HepG2 (cell line): ENCODE measurements around the gene KAT6B. TPM values are rescaled to one million over a fixed set of nuclear protein-coding genes. Genes with fewer than 3 reads are reported as not detected.

Experiments used
- ATAC-seq: fragments of 200-7000 bp; cut with Tn5 transposase; 3 replicates; pipeline ENCODE4 v1.9.1; 2020; ENCODE audit warnings: mild to moderate bottlenecking, moderate library complexity
- BruUV-seq: library from RNA; stranded (reverse); fragments of 400-500 nt; replicated peaks from 2 replicates; lab custom pipeline; 2021; lab: Mats Ljungman, UMichigan
- CTCF ChIA-PET: fragments of 300-600 bp; formaldehyde crosslinking; extraction: SDS; loops from one replicate; lab custom pipeline; 2021; ENCODE audit warnings: low total read pairs, inconsistent platforms, low intra/inter-chr PET ratio; lab: Yijun Ruan, JAX
- POLR2A ChIA-PET: fragments of 350-600 bp; sonication (Branson Sonifier 250); formaldehyde crosslinking; loops from one replicate; lab custom pipeline; 2020; ENCODE audit warnings: antibody characterized with exemption, inconsistent platforms; lab: Yijun Ruan, JAX
- DNase-seq: peaks from one replicate; pipeline ENCODE4 v3.0.0-alpha.2; 2015; ENCODE audit warnings: low spot score
- FAIRE-seq: peaks from 3 replicates; lab custom pipeline; 2011; peaks lifted over from hg19 to GRCh38; lab: Jason Lieb, UNC
- H2AFZ ChIP-seq: one replicate; pipeline ENCODE4 v1.6.1; 2011; ENCODE audit warnings: low read length, inconsistent platforms
- H3K27ac ChIP-seq: fragments of 300-600 bp; 3 replicates; pipeline ENCODE4 v1.8.0; 2011; ENCODE audit warnings: mixed run types, mild to moderate bottlenecking, mixed read lengths, low read length, inconsistent platforms; ENCODE audit not compliant: insufficient read depth; ENCODE audit errors: extremely low read length
- H3K27me3 ChIP-seq, 2 experiments: fragments of 200-600 bp in 1 of 2; 2 replicates in 1 of 2; 3 replicates in 1 of 2; pipeline versions ENCODE4 v1.6.0 to v1.8.0; 2011; ENCODE audit warnings: low read length in 2 of 2, mild to moderate bottlenecking in 2 of 2, moderate library complexity in 2 of 2, inconsistent platforms in 1 of 2; ENCODE audit not compliant: insufficient read depth in 2 of 2, control insufficient read depth in 1 of 2
- H3K36me3 ChIP-seq, 2 experiments: fragments of 200-600 bp in 1 of 2; replicated peaks in 1 of 2; 2 replicates in 1 of 2; 3 replicates in 1 of 2; pipeline versions ENCODE4 v1.5.1 to v1.8.0; 2011; ENCODE audit warnings: low read length in 2 of 2, inconsistent platforms in 1 of 2; ENCODE audit not compliant: insufficient read depth in 2 of 2, control insufficient read depth in 1 of 2
- H3K4me1 ChIP-seq: 2 replicates; pipeline ENCODE4 v1.5.1; 2012; ENCODE audit warnings: low read length, inconsistent platforms; ENCODE audit not compliant: insufficient read depth
- H3K4me2 ChIP-seq: 2 replicates; pipeline ENCODE4 v1.6.0; 2011; ENCODE audit warnings: low read depth, low read length, inconsistent platforms
- H3K4me3 ChIP-seq, 3 experiments: fragments of 200-600 bp in 1 of 3; sonication (generic), shearing (Covaris generic) in 1 of 3; replicated peaks in 1 of 3; 2 replicates each; pipeline ENCODE4 v1.5.1; 2011 to 2016; ENCODE audit warnings: low read length in 3 of 3, inconsistent platforms in 2 of 3, low read depth in 2 of 3, mild to moderate bottlenecking in 2 of 3, control low read depth in 1 of 3, mixed read lengths in 1 of 3; ENCODE audit not compliant: insufficient read depth in 1 of 3
- H3K79me2 ChIP-seq: one replicate; pipeline ENCODE4 v1.6.1; 2011; ENCODE audit warnings: low read length, inconsistent platforms; ENCODE audit not compliant: insufficient read depth
- H3K9ac ChIP-seq: 2 replicates; pipeline ENCODE4 v1.6.0; 2011; ENCODE audit warnings: mild to moderate bottlenecking, low read depth, low read length, inconsistent platforms; ENCODE audit not compliant: insufficient read depth
- H3K9me3 ChIP-seq: 2 replicates; pipeline ENCODE4 v1.5.1; 2012; ENCODE audit warnings: mild to moderate bottlenecking, low read length
- H4K20me1 ChIP-seq: 2 replicates; pipeline ENCODE4 v1.6.0; 2011; ENCODE audit warnings: inconsistent platforms, mild to moderate bottlenecking, low read length, moderate library complexity; ENCODE audit not compliant: insufficient read depth
- AHR ChIP-seq: IDR thresholded peaks from 2 replicates; pipeline ENCODE4 v1.6.1; 2018; ENCODE audit warnings: missing genetic modification reagents, missing compliant biosample characterization
- ATRX ChIP-seq: sonication (generic); formaldehyde crosslinking; IDR thresholded peaks from 2 replicates; pipeline ENCODE4 v1.4.0; 2020; ENCODE audit warnings: missing genetic modification reagents, borderline replicate concordance
- ESRRA ChIP-seq: sonication (generic); formaldehyde crosslinking; IDR thresholded peaks from 2 replicates; pipeline ENCODE4 v1.5.1; 2020; ENCODE audit warnings: mild to moderate bottlenecking, low read depth, missing genetic modification reagents
- GABPA ChIP-seq, 2 experiments: IDR thresholded peaks; 2 replicates each; pipeline ENCODE4 v1.6.1; 2011 to 2016; ENCODE audit warnings: low read depth in 2 of 2, low read length in 1 of 2, missing biosample characterization in 1 of 2, missing genetic modification characterization in 1 of 2
- MYC ChIP-seq: sonication (generic); formaldehyde crosslinking; IDR thresholded peaks from 2 replicates; pipeline ENCODE4 v1.9.0; 2021; ENCODE audit warnings: missing genetic modification reagents, borderline replicate concordance
- RORA ChIP-seq: sonication (generic); formaldehyde crosslinking; IDR thresholded peaks from 2 replicates; pipeline ENCODE4 v1.5.0; 2020; ENCODE audit warnings: mild to moderate bottlenecking, missing genetic modification reagents, moderate library complexity
- SKI ChIP-seq: fragments of 450-650 bp; IDR thresholded peaks from one replicate; pipeline ENCODE4 v1.6.1; 2018; ENCODE audit warnings: mild to moderate bottlenecking; ENCODE audit not compliant: partially characterized antibody
- TCF12 ChIP-seq, 2 experiments: fragments of 450-650 bp in 1 of 2; sonication (generic) in 1 of 2; formaldehyde crosslinking in 1 of 2; IDR thresholded peaks; 2 replicates each; pipeline versions ENCODE4 v1.6.1 to v1.8.0; 2017 to 2022; ENCODE audit warnings: antibody characterized with exemption in 1 of 2, mild to moderate bottlenecking in 1 of 2, missing genetic modification reagents in 1 of 2, moderate library complexity in 1 of 2
- YY1 ChIP-seq: IDR thresholded peaks from 2 replicates; pipeline ENCODE4 v1.6.1; 2011; ENCODE audit warnings: low read length, low read depth, moderate library complexity, mild to moderate bottlenecking; ENCODE audit not compliant: insufficient read depth, insufficient replicate concordance
- ZBTB38 ChIP-seq: sonication (generic); formaldehyde crosslinking; IDR thresholded peaks from 2 replicates; pipeline ENCODE4 v1.5.1; 2020; ENCODE audit warnings: mild to moderate bottlenecking, missing genetic modification reagents
- ZNF296 ChIP-seq: sonication (generic); formaldehyde crosslinking; conservative IDR thresholded peaks from 2 replicates; pipeline ENCODE4 v1.5.0; 2020; ENCODE audit warnings: mild to moderate bottlenecking, missing genetic modification reagents
- ZNF333 ChIP-seq: sonication (generic); formaldehyde crosslinking; IDR thresholded peaks from 2 replicates; pipeline ENCODE4 v1.4.0; 2020; ENCODE audit warnings: mild to moderate bottlenecking, missing genetic modification reagents, borderline replicate concordance
- ZNF34 ChIP-seq: sonication (generic); formaldehyde crosslinking; IDR thresholded peaks from 2 replicates; pipeline ENCODE4 v1.4.0; 2020; ENCODE audit warnings: mild to moderate bottlenecking, missing genetic modification reagents, borderline replicate concordance
- ZNF441 ChIP-seq: sonication (generic); formaldehyde crosslinking; IDR thresholded peaks from 2 replicates; pipeline ENCODE4 v1.7.0; 2021; ENCODE audit warnings: missing genetic modification reagents, borderline replicate concordance
- ZNF709 ChIP-seq: sonication (generic); formaldehyde crosslinking; IDR thresholded peaks from 2 replicates; pipeline ENCODE4 v1.5.0; 2020; ENCODE audit warnings: mild to moderate bottlenecking, missing genetic modification reagents
- WGBS: methylation state at CpG from one replicate; pipeline ENCODE4 v1.1.6; 2017; ENCODE audit warnings: low lambda C conversion rate; 5-methylcytosine and 5-hydroxymethylcytosine counted together
- in situ Hi-C: cut with HindIII; loops from 2 replicates; pipeline ENCODE4 v1.10.0; 2017; ENCODE audit warnings: low pct_unique_long_range_greater_than_20kb; ENCODE audit not compliant: extremely low pct_ligation_motif_present
- intact Hi-C: fragments of 100-400 bp; cut with micrococcal nuclease; formaldehyde crosslinking; loops from one replicate; pipeline ENCODE4 v1.10.0; 2022; ENCODE audit not compliant: unreplicated experiment
- polyA plus RNA-seq, 8 experiments: library from polyadenylated mRNA; depleted of rRNA in 3 of 8; stranded (reverse) in 7 of 8; unstranded in 1 of 8; fragments of >200 nt; fragmentation: Illumina TruSeq in 4 of 8; extraction: Trizol in 4 of 8; gene quantifications; 2 replicates each; pipeline versions ENCODE4 v1.2.1 to v1.2.3, GENCODE V29; 2011 to 2016; ENCODE audit warnings: low read depth in 4 of 8, missing spikeins in 1 of 8, mixed read lengths in 1 of 8; ENCODE audit not compliant: insufficient read depth in 1 of 8
- total RNA-seq, 5 experiments: library from RNA; depleted of rRNA; stranded (reverse); fragments of >200 nt; fragmentation: Illumina TruSeq; extraction: Trizol; gene quantifications; 2 replicates each; pipeline ENCODE4 v1.2.3, GENCODE V29; 2016; ENCODE audit warnings: low read depth in 1 of 5
- TF ChIP-seq, protein P1 (sequence below): IDR thresholded peaks from 2 replicates; pipeline ENCODE4 v1.6.1; 2016; ENCODE audit warnings: missing biosample characterization, missing genetic modification reagents, low read depth
- TF ChIP-seq, protein P2 (sequence below): sonication (generic); formaldehyde crosslinking; IDR thresholded peaks from 2 replicates; pipeline ENCODE4 v1.5.0; 2020; ENCODE audit warnings: missing genetic modification reagents

Gene KAT6B
- total and polyA plus RNA-seq, 2 of the 13 experiments (the other 11 are each of a cell fraction or from before 2014, with no cell fraction given): 3.0 to 9.5 TPM

DNA sequence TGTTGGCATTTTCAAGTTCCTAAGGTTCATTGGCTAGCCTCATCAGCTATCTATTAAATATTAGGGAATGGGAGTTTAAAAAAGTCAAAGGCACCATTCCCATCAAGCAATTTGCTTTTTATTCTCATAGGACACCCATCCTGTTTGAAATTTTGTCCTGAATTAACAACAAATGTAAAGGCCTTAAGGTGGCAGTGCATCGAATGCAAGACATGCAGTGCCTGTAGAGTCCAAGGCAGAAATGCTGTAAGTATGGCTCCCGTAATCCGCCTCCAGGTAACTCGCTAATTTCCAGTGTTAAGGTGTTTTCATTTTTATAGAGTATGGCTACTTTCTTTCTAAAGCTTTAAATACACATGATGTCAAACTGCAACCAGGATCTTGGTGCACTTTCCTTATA lies 143.1 kb downstream of the KAT6B start:
- ChIA-PET POLR2A (no interaction called here), CTCF (no interaction called here)
- TF ChIP-seq MYC (CRISPR knock-in tag) (no peak), ZNF34 (CRISPR knock-in tag) (no peak), TCF12 (IDR thresholded peaks at IDR 0.05) (no peak), TCF12 (CRISPR knock-in tag; IDR thresholded peaks at IDR 0.05) (no peak), SKI (no peak), ZNF296 (CRISPR knock-in tag) (no peak), ZNF709 (CRISPR knock-in tag) (no peak), AHR (no peak), RORA (no peak), ZBTB38 (no peak), YY1 (no peak), ZNF441 (CRISPR knock-in tag) (no peak), ZNF333 (CRISPR knock-in tag) (no peak), ESRRA (no peak), GABPA (IDR thresholded peaks at IDR 0.05; ENCODE audit: low read depth, low read length) (no peak), GABPA (CRISPR knock-in tag; IDR thresholded peaks at IDR 0.05; ENCODE audit: low read depth) (no peak), ATRX (CRISPR knock-in tag) (no peak)
- TF ChIP-seq, protein P1, sequence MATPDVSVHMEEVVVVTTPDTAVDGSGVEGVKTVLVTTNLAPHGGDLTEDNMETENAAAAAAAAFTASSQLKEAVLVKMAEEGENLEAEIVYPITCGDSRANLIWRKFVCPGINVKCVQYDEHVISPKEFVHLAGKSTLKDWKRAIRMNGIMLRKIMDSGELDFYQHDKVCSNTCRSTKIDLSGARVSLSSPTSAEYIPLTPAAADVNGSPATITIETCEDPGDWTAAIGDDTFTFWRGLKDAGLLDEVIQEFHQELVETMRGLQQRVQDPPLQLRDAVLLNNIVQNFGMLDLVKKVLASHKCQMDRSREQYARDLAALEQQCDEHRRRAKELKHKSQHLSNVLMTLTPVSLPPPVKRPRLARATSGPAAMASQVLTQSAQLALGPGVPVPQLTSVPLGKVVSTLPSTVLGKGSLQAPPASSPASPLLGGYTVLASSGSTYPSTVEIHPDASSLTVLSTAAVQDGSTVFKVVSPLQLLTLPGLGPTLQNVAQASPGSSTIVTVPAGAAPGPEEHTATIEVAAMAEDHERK (CRISPR knock-in tag): no peak
- TF ChIP-seq, protein P2, sequence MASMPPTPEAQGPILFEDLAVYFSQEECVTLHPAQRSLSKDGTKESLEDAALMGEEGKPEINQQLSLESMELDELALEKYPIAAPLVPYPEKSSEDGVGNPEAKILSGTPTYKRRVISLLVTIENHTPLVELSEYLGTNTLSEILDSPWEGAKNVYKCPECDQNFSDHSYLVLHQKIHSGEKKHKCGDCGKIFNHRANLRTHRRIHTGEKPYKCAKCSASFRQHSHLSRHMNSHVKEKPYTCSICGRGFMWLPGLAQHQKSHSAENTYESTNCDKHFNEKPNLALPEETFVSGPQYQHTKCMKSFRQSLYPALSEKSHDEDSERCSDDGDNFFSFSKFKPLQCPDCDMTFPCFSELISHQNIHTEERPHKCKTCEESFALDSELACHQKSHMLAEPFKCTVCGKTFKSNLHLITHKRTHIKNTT (CRISPR knock-in tag): no peak
- Histone ChIP-seq H4K20me1 (no peaks in the 10 kb centered on the region), H3K79me2 (no peaks in the 10 kb centered on the region), H3K36me3 (peaks cover 2% of the 10 kb centered on the region in 2 experiments; a peak in 1 of 5 replicates), H3K4me3 (no peak overlapping the region), H2AFZ (no peak overlapping the region), H3K9ac (no peak overlapping the region), H3K4me2 (no peak overlapping the region), H3K27ac (no peak overlapping the region), H3K27me3 (no peaks in the 10 kb centered on the region), H3K4me1 (peaks cover 21% of the 10 kb centered on the region), H3K9me3 (no peaks in the 10 kb centered on the region)
- 96% methylated on average over 4 of the region's 4 CpGs for WGBS
- ATAC-seq: no peak
- intact Hi-C loops: no loop called here
- in situ Hi-C loops: no loop called here
- no peak for DNase-seq
- no TSS peak for BruUV-seq
- no peak for FAIRE-seq
